Myocyte (in vitro differentiated cells): ENCODE measurements around the gene SEMA5B. TPM values are rescaled to one million over a fixed set of nuclear protein-coding genes. Genes with fewer than 3 reads are reported as not detected.

Source experiments
- DNase-seq: peaks from one replicate; pipeline ENCODE4 v3.0.0-alpha.2; 2012; ENCODE audit warnings: low read depth
- total RNA-seq: library from RNA; depleted of rRNA; stranded (reverse); fragments of >200 nt; gene quantifications from 2 replicates; pipeline ENCODE4 v1.2.3, GENCODE V29; 2014

The SEMA5B gene
- total RNA-seq, 1 donor from 2014 or later = 0.08 TPM

DNA sequence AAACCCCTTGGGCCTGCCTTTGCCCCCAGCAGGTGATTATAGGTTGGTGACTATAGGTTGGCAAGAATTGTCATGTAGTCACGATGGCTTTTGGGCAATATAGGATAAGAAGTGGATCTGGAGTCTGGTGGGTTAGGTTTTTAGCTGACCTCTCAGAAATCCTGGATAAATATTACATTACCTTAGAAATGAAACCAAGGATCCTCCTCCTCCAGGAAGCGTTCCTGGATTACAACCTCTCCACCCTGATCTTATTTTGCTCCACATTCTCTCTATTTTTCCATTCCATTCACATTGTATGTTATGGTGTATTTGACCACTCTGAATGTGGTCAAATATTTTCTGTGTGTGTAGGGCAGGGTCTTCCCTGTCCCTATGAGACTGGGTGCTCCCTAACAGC lies 82.3 kb downstream of the SEMA5B start:
- no peak for DNase-seq

DNA sequence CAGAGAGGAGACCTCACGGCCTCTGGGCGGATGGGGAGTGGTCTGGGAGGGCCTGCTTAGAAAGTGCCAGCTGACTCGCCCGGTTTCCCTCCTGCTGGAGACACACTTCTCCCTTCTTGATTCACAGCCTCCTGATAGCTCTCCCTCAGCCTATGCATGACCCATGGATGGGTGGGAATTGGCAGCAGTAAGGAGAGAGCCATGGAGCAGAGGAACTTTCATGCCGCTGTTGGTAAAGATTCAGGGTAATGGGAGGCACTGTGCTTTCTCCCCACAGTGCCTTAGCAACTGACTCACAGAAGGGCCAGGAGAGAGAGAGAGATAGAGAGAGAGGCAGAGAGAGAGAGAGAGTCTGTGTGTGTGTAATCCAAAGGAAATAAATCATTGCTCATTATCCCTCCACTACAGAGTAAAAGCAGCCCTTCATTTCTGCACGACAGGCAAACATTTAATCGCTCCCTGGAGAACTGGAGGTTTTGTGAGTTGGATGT lies 82.8 kb downstream of the SEMA5B start:
- no peak for DNase-seq

DNA sequence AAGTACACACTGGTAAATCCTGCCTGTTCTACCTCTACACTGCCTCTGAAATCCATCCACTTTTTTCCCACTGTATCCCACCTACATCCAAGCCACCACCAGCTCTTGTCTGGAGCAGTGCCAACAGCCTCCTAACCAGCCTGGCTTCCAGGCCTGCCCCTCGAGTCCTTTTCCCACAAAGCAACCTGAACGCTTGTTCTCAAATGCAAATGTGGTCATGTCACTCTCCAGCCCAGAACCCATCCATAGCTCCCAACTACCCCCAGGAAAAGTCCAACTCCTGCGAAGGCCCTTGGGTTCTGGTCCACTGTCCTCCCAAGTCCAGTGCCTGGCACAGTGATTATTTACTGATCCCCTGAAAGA lies 83.8 kb downstream of the SEMA5B start:
- DNase-seq = no peak

DNA sequence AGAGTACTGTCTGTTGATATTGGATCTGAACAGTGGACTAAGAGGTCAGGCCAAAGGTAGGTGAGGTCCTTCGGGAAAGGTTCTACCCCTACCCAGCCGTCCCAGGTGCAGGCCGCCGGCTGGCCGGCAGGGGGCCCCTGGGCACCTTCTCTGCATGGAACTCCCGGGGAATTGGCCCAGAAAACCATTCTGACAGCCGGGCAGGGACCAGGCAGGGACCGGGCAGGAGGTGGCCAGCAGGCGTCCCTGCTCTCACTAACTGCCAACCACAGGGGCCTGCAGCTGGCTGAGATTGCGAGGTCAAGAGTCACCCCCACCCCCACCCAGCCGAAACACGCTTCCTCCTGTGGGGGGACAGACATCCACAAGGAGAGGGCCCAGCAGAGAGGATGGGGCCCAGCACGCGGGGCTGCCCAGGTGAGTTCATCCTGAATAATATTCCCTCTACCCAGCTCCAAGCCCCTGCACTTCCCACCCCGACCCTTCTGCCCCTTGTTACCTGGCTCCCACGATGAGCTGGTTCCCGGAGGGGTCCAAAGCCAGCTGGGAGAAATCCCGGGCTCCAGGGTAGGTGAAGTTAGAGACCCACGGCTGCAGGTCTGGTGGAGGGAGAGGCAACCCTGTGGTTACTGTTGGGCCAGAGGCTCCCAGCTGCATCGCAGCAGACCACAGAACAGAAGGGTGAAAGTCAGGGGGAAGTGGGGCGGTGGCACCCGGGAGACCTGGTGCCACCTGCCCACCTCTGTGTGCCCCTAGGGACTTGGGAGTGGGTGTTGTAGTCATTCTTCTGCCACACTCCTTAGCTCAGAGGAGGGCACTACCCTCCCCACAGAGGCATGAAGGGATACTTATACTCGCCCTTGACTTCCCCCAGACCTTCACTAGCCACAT lies 84.4 kb downstream of the SEMA5B start:
- DNase-seq = peak; percentile 84

DNA sequence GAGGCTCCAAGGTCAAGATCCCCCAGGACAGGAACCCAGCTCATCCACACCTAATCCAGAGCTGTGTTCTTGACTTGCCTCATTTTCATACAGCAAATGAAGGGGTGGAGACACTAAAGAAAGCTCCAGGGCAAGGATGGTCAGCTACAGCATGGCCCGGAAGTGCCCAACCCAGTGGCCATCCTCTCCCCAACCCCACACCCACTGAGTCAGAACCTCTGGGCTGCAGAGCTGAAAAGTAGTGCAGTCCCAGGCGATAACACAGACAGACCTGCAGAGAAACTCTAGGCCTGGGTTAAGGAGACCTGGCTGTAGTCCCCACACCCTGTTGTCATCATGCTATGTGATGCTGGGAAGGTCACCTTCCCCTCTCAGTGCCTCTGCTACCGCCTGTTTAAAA lies 85.3 kb downstream of the SEMA5B start:
- DNase-seq = no peak

DNA sequence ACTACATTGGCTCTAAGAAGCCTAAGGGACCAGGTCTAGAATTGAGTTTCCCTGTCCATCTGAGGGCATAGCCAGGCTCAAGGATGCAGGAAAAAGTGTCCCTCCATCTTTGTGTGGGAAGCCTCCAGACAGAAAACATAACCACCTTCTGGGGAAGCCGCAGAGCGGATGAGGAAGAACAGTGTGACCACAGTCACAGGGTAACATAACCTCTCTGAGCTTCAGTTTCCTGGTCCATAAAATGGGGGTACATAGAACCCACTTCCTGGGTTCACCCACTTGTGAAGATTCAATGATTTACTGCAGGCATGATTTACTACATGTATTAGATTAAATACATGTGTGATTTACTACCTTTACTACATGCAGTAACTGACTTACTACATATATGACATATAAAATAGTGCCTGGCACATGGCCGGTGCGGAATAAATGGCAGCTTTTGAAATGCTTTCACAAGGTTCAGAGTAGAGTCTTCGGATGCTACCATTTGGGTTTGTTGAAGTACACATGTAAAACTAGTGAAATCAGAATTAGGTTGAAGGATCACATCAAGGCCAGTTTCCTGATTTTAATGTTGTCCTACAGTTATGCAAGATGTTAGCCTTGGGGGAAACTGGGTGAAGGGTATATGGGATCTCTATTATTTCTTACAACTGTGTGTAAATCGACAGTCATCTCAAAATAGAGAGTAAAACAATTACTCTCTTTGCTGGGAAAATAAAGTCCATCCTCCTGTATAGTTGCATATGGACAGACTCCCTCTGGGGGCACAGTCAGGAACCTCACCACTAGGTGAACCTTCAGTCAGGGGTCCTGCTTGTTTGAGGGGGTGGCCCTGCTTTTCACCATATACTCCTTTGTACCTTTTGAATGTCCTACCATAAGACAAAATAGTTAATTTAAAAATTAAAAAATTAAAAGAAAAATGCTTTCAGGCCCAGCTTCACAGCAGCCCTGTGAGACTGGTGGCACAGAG lies 86.0 kb downstream of the SEMA5B start:
- DNase-seq = no peak

DNA sequence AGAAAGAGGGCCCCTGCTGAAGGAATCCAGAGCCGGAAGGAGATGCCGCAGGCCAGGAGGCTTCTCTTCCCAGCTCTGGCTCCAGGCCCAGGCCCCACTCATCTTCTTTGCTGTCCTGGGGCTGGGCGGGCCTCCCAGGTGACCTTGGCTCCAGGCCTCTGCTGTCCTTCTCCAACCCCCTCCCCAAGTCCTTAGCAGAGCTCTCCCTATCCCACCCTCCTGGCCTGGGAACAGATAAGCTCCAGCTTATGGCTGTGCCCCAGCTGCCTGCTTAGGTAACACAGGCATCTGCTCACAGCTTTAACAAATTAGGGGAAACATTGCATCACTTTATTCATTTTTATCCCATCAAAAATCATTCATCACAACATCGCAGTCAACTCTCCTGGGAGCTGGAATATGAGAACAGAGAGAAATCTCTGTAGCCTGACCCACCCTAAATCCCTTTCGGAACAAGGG lies 86.9 kb downstream of the SEMA5B start:
- no peak for DNase-seq

DNA sequence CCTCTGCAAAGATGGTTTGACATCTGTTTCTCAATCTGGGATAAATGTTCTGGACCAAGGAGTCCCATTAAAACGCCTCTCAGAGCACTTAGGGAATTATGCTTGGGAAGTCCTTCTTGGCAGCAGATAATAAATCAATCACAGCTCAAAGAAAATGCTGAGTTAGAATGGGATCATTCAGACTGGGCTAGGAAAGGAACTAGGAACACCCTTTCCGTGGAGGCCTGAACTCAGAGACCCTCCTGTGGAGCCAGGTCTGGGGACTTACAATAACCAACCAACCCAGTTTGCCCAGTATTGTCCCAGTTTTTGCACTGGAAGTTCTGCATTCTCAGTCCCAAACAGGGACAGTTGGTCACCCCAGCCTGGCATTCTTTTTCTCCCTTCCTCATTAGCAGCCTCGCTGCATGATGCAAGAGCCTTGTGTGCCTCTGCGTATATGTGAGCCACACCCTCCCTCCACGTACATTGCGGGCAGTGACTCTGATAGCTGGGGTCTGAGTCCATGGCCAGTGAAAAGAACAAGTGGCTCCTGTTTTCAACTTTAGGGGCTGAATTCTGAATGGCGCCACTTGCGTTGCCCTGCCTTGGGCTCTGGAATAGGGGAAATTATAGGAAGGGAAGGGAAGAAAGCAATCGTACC lies 88.7 kb downstream of the SEMA5B start:
- no peak for DNase-seq

DNA sequence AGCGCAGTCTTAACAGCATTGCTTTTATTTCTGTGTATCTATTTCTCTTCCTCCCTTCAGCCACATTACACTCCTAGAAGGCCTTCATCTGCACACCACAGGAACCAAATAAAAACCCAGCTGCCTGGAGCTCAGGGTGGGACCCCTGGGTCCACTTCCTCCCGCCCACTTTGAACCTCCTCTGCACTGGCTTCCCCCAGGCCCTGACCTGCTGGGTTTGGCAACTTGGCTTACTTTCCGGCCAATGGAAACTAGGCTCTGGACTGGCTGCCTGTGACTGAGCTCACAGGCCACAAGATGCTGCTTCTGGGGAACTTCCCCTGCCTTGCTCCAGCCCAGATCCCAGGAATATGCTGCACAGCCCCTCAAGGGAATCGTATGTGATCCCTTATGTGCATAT lies 89.8 kb downstream of the SEMA5B start:
- no peak for DNase-seq

DNA sequence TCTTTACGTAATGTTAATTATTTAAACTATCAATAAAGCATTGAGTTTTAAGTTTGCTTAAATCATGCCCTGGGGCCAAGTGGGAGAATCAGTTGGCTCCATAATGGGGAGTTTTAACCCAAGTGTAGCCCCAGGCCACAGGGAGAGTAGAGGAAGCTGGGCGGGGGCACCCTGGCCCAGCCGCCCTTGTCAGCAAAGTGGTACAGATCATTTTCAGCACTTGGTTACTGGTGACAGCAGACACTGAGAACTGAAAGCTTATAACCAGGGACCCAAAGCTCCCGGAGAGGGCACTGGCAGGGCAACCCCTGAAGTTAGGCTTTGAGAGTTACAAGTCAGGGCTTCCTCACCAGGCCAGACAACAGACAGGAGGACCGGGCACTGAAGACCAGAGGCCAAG lies 90.6 kb downstream of the SEMA5B start:
- DNase-seq = no peak

DNA sequence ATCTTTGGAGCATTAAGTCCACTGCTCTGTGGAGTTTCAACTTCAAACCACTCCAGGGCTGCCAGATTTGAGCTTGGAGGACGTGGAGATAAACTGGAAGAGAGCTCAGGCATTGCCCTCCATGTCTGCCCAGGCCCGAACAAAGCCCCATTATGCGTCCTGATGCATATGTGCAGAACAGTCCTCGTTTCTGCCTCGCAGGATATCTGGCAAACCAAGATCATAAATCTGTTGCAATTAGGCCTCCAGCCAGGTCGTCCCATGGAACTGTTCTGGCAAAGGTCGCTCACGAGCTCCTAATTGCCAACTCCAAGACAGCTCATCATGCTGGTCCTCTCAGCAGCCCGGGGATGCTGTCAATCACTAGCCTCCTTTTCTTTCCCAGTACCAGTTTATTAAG lies 91.2 kb downstream of the SEMA5B start:
- DNase-seq = no peak

DNA sequence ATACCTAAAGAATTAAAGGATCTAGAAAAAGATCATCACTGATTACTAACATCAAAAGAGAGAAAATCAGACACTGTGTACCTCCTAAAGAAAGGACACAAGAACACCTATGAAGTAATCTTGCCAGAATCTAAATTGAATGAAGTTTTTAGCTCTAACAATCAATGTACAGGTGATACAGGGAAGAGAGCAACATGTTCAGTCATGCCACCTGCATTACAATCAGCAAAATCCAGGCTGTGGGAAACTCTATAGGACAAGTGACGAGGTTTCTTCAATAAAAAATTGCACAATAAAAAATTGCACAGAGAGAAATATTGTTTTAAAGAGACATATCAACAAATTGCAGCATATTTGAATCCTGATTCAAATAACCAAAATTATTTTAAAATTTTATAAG lies 93.3 kb downstream of the SEMA5B start:
- no peak for DNase-seq

DNA sequence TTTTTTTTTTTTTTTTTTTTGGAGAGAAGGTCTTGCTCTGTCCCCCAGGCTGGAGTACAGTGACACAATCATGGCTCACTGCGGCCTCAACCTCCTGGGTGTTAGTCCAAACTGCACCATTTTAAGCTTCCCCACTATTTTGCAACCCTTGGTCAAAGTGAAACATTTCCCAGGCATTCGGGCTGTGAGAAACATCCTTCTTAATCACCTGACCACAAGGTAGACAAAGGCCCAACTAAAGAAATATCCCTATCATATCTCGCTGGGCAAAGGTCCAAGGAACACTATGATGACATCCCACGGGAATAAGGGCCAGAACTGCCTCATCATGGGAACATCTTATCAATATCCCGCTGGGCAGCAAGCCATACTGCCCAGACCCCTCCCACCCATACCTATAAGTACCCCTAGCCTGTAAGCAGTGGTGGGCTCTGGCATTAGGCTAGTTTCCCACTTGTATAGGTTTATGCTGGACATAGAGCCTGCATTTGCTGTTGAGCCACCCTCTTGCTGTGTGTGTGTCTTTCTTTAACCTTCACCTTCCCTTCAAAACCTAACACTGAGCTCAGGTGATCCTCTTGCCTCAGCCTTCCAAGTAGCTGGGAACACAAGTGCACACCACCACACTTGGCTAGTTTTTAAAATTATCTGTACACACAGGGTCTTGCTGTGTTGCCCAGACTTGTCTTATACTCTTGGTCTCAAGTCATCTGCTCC lies 95.2 kb downstream of the SEMA5B start:
- no peak for DNase-seq

DNA sequence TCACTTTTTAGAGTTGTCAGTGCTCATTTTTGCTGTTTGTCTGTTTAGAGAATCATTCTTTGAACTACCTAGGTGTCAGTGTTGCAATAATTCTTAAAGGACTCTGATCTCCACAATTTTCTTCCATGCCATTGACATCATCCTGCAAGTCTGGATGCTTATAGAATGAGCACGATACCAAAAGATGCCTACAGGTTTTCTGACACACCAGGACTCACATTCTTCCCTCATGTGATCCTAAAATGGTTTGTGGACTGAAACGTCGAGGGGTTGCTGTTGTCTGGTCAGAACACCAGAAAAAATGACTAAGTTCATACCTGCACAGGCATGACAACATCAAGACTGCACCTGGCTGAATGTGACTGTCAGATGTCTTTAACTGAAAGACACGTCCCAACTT lies 95.9 kb downstream of the SEMA5B start:
- no peak for DNase-seq

DNA sequence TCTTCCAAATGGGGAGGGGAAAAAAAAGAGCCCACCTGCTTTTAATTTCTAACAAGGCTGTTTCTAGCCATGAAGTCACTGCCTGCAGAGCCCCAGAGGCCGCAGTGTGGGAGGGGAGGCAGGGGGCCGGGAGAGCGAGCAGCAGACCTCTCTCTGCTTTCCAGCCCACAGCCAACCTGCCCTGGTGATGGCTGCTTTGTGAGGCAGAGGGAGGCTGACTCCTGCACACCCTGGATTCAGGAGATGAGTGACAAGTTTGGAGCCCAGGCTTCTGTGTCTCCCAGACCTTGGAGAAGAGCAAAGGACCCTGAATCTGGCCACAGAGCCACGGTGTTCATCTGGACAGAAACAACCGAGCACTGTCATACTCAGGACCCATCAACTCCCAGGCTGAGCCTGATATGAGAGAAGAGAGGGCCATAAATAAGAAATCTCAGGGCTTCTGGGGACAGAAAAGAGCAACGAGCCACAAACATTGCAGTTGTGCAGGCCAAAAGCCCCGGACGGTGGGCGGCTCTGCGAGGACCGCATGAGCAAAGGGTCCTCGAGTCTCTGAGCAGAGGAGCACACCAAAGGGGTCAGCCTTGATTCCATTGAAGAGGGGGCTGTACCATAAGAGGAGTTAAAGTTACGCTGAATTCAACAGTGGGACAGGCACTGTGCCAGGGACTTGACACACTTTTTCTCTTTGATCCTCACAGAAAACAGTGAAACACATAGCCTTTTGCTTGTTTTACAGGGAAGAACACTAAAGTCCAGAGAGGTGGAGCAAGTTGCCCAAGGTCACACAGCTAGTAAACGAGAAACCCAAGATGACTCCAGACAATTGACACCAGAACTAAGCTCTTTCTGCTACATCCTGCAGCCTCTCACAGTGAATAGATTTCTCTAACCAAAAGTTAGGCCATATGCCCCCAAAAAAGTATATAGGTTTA lies 97.2 kb downstream of the SEMA5B start:
- DNase-seq = no peak

DNA sequence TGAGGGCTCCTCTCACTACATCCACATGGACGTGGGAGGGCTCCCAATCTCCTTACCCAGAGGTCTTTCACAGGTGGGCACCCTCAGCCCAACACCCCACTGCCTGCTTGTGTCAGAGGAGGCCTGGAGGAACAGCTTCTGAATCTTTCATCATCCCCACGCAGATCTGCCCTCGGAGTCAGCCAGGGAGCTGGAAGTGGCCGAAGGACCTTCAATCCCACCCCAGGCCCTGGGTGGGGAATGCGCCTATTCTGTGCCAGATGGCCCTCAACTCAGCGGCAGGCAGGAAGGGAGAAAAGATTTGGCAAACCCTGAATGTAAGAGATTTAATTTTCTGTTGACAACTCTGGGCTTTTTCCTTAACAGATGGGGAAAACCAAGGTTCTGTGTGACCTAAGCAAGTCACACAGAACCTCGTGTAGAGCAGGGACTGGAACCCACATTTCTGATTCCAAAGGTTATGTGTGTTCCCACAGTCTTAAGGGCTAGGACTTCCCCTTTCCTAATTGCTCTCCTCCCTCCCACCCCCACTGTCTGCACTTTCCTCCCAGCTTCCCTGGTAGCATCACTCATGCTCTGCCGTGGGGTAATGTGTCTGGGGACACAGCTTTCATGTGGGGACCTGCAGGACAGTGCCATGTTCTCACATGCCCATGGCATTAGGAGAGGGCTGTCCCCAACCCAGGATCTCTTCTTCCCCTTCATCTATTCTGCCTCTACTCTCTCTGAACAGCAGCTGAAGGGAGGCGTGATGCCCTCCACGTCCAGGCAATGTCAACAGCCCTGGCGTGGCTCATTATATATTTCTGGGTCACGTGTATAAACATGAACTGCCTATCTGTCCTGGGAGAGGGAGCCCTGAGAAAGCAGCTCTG lies 98.1 kb downstream of the SEMA5B start:
- DNase-seq = no peak

DNA sequence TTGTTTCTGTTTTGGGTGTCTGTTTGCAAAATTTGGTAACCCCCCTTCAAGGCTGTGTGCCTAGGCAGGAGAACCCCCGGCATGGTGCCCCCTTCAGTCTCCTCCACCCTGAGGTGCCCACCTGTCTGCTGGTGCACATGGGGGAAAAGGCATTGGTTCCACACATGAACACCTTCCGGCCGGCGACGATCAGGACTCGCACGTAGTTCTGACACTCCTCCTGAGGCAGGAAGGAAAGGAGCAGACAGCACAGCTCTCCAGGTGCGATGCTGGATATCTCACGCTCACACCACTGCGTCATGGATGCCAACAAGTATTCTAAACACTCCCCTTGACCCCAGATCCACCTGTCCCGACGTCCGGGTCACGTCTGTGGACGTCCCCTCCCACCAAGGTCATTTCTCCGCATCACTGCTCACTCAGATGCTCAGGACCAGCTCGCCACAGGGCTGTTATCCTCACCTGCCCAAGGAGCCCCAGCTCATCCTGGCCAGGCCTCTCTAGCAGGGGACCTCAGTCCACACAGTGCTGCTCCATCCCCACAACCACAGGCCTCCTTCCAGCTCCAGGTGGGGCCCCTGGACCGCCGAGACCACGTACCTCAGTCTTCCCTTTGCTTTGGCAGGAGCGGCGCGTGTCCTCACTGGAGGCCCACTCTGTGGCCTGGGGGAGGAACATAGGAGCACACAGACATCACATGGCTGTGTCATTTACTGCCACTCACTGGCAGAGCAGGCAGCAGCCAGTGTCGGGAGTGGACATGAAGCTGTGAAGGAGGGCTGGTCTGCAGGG lies 99.0 kb downstream of the SEMA5B start:
- DNase-seq = no peak

DNA sequence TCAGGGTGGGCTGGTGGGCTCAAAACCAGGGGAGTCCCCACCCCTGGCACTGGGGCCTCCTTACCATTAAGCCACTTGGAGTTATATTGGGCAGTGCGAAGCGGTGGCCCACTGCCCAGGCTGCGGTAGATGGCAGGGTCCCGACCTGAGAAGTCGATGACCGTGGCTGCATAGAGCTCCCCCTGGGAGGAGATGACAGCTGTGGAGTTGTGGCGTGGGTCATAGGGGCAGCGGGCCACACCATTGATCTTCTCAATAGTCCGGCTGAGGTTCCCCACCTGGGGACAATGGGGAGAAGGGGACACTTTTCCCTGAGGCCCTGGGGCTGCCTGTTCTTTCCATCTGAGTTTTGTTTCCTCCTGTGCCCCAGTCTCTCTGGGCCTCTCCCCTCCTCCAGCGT lies 99.8 kb downstream of the SEMA5B start:
- no peak for DNase-seq
